Nephron (organoid): ENCODE results near the gene MEIS3.

Experiments
- H3K27ac Mint-ChIP-seq, 3 experiments: 2 replicates each; pipeline ENCODE4 v1.8.0; 2020; ENCODE audit warnings: mixed read lengths in 3 of 3, mild to moderate bottlenecking in 2 of 3, moderate library complexity in 1 of 3
- H3K27me3 Mint-ChIP-seq: 2 replicates; pipeline ENCODE4 v1.8.0; 2021; ENCODE audit warnings: low read depth, mild to moderate bottlenecking, moderate library complexity, mixed read lengths
- H3K36me3 Mint-ChIP-seq: 2 replicates; pipeline ENCODE4 v1.8.0; 2020; ENCODE audit warnings: low read depth, mixed read lengths
- H3K4me1 Mint-ChIP-seq: 2 replicates; pipeline ENCODE4 v1.8.0; 2020; ENCODE audit warnings: mixed read lengths
- H3K4me3 Mint-ChIP-seq, 3 experiments: 2 replicates each; pipeline ENCODE4 v1.8.0; 2020; ENCODE audit warnings: mild to moderate bottlenecking in 3 of 3, mixed read lengths in 3 of 3, moderate library complexity in 2 of 3
- H3K9me3 Mint-ChIP-seq: 2 replicates; pipeline ENCODE4 v1.8.0; 2020; ENCODE audit warnings: mixed read lengths
- CTCF ChIP-seq, 3 experiments: fragments of 200-600 bp; sonication (generic); IDR thresholded peaks; one replicate each; pipeline ENCODE4 v1.5.0; 2021; ENCODE audit warnings: antibody characterized with exemption in 3 of 3; ENCODE audit not compliant: unreplicated experiment in 3 of 3

The MEIS3 gene

DNA sequence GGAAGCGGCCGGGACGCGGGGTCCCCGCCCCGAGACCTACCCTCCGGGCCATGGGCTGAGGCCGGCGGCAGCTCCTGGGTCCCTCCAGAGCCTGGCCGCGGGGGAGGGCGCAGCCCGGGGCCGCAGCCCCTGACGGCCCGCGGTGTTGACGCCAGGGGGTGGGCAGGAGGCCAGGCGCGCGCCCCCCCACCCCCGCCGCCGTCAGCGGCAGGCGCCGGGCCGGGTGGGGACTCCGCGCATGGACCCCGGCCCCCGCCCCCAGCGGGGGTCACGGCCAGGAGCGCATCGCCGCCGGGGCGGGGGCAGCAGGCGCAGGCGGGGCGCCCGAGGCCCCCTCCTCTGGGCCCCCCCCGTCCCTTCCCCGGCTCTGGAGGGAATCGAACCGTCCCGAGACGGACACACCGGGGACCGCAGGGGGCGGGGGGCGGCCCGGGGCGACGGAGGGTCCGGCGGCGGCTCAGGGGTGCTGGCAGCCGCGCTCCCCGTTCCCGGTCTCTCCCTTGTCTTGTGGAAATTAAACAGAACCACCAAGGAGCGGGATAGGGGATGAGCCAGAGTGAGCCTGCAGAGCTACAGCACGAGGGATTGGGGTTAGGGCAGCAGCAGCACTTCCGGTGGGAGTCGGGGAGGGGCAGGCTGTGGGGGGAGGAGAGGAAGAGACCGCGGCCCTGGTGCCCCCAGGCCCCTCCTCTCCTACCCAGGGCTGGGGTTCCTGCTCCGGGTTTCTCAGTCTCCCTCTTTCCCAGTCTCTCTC is at the start of gene MEIS3:
MEIS3 (minus strand) TSS at position 498 of the 754 bp plus-strand sequence; CDS start at position 52, 446 bp downstream.
- Mint-ChIP-seq H3K9me3 (no peaks in the 10 kb centered on the region), H3K27ac (peak within 1 kb of the TSS; percentile 92 to 95 (median 94)), H3K36me3 (peaks cover 12% of the 10 kb centered on the region), H3K4me3 (peak within 1 kb of the TSS; percentile 84 to 92 (median 85)), H3K27me3 (peaks cover 75% of the 10 kb centered on the region), H3K4me1 (peaks cover 49% of the 10 kb centered on the region)
- no peak for TF ChIP-seq CTCF (IDR thresholded peaks at IDR 0.05; ENCODE audit: unreplicated experiment in 3 of 3)

- TF ChIP-seq CTCF (IDR thresholded peaks at IDR 0.05; ENCODE audit: unreplicated experiment in 3 of 3), result no peak
- Mint-ChIP-seq H3K27ac (no peak overlapping the region), H3K36me3 (no peaks in the 10 kb centered on the region), H3K27me3 (peaks cover 79% of the 10 kb centered on the region), H3K4me3 (no peak overlapping the region), H3K4me1 (peaks cover 10% of the 10 kb centered on the region), H3K9me3 (no peaks in the 10 kb centered on the region)
Observed at GRCh38 chr19:47467914-47468313, 48.6 kb upstream of the MEIS3 start.

DNA sequence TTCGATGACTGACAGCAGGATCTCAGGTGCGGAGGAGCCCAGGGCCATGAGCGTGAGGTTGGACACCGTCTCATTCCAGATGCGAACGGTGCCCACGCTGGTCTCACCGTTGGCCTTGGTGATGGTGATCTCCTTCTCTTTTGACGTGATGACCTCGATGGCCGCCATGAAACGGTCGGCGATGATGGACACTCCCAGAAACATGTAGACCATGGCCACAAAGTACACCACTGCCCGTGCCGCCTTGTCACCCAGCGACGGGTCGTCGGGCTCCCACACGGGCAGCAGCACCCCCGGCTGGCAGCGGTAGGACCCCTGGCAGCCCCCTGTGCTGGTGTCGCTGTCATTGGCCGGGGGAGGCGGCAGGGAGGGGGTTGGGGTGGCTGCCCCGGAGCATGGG is 46.6 kb upstream of the MEIS3 start:
- Mint-ChIP-seq H3K4me3 (no peak overlapping the region), H3K27ac (no peak overlapping the region), H3K27me3 (peaks cover 73% of the 10 kb centered on the region), H3K9me3 (no peaks in the 10 kb centered on the region), H3K4me1 (peaks cover under 1% of the 10 kb centered on the region), H3K36me3 (no peaks in the 10 kb centered on the region)
- no peak for TF ChIP-seq CTCF (IDR thresholded peaks at IDR 0.05; ENCODE audit: unreplicated experiment in 3 of 3)

DNA sequence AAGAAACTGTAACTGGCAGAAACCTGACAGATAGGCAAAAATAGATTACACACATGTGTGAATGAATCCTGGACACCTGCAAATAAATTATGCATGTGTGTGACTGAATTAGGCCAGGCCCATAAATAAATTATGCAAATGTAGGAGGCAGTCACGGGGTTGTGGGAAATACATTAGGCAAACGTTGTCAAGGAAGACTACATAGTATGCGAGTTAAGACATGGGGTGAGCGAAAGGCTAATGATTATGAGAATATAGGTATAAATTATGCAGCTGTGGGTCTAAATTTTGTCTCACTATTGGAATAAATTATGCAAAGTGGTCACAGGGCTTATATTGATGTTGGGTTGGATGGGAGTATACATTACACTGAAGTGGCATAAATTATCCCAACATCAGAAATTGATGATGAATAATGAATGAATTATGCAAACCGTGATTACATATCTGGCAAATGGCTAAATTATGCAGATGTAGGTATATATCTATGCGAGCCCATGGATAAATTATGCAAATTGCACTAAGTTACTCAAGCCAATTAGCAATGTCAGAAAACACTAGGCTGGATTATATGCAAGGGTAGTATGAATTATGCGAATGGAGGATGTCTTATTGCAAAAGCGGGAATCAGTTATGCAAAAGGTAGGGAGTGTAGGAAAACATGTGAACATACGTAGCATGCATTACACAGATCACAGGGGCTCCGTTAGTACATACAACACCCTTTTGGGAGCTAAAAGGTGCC is 45.5 kb upstream of the MEIS3 start:
- Mint-ChIP-seq H3K4me3 (no peak overlapping the region), H3K36me3 (no peaks in the 10 kb centered on the region), H3K9me3 (no peaks in the 10 kb centered on the region), H3K27ac (no peak overlapping the region), H3K4me1 (no peaks in the 10 kb centered on the region), H3K27me3 (peaks cover 62% of the 10 kb centered on the region)
- no peak for TF ChIP-seq CTCF (IDR thresholded peaks at IDR 0.05; ENCODE audit: unreplicated experiment in 3 of 3)

DNA sequence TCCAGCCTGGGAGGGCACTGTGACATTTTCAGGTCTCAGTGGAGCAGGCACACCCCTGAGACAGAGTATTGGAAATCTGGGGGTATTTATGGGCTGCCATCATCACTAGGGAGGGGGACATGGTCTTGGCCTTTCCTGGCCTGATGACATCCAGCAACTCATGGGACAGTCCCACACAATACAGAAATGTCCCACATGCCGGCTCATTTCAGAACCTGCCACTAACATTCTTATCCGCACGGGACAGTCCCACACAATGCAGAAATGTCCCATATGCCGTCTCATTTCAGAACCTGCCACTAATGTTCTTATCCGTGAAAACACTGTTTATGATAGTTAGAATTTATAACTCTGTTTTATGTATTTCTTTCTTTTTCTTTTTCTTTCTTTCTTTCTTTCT is 42.5 kb upstream of the MEIS3 start:
- peaks cover 34% of the 10 kb centered on the region for H3K27me3 Mint-ChIP-seq
- TF ChIP-seq CTCF (IDR thresholded peaks at IDR 0.05; ENCODE audit: unreplicated experiment in 3 of 3), result no peak
- no peaks in the 10 kb centered on the region for H3K9me3 Mint-ChIP-seq

More for the DNA sequence above, 42.5 kb upstream of the MEIS3 start:
- no peaks in the 10 kb centered on the region for H3K4me1 Mint-ChIP-seq
- H3K4me3 Mint-ChIP-seq, result no peak overlapping the region
- H3K27ac Mint-ChIP-seq, result no peak overlapping the region
- H3K36me3 Mint-ChIP-seq, result no peaks in the 10 kb centered on the region
